B cell (primary cell): ENCODE data around the gene NPS. TPM values are rescaled to one million over a fixed set of nuclear protein-coding genes. Genes with fewer than 3 reads are reported as not detected.

ENCODE experiments used
- ATAC-seq: fragments of 200-7000 bp; cut with Tn5 transposase; one replicate; pipeline ENCODE4 v1.10.0; 2021; ENCODE audit warnings: low read depth, mild to moderate bottlenecking, moderate number of reproducible peaks, moderate library complexity
- CTCF ChIA-PET: fragments of 350-600 bp; sonication (Branson Sonifier 250); formaldehyde crosslinking; loops from one replicate; lab custom pipeline; 2021; ENCODE audit warnings: antibody characterized with exemption, inconsistent platforms; lab: Charles Lee
- POLR2A ChIA-PET: fragments of 350-600 bp; sonication (Branson Sonifier 250); formaldehyde crosslinking; loops from one replicate; lab custom pipeline; 2021; ENCODE audit warnings: antibody characterized with exemption; lab: Charles Lee
- DNase-seq: peaks from one replicate; pipeline ENCODE4 v3.0.0; 2013
- H2AFZ ChIP-seq: 2 replicates; pipeline ENCODE4 v1.6.1; 2012; ENCODE audit warnings: mild to moderate bottlenecking, low read depth, low read length; ENCODE audit not compliant: insufficient read depth, poor library complexity, severe bottlenecking
- H3K27ac ChIP-seq, 2 donors: 1 replicate in 1 of 2; 2 replicates in 1 of 2; pipeline ENCODE4 v1.5.1; 2012 to 2013; ENCODE audit warnings: low read length in 2 of 2, mild to moderate bottlenecking in 2 of 2, moderate library complexity in 1 of 2
- H3K27me3 ChIP-seq, 4 experiments: fragments of 200-600 bp in 1 of 4; sonication (generic) in 1 of 4; replicated peaks in 1 of 4; 1 replicate in 2 of 4; 2 replicates in 2 of 4; pipeline versions ENCODE4 v1.6.1 to v1.7.0; 2013 to 2016; ENCODE audit warnings: low read length in 3 of 4, mild to moderate bottlenecking in 2 of 4, mixed read lengths in 1 of 4, moderate library complexity in 1 of 4; ENCODE audit not compliant: insufficient read depth in 4 of 4, control insufficient read depth in 3 of 4; ENCODE audit errors: control extremely low read depth in 1 of 4
- H3K36me3 ChIP-seq, 2 experiments: replicated peaks in 1 of 2; 1 replicate in 1 of 2; 2 replicates in 1 of 2; pipeline versions ENCODE4 v1.6.1 to v1.7.1; 2013; ENCODE audit warnings: low read length in 1 of 2; ENCODE audit not compliant: insufficient read depth in 2 of 2, control insufficient read depth in 1 of 2; ENCODE audit errors: control extremely low read depth in 1 of 2, extremely low read depth in 1 of 2
- H3K4me1 ChIP-seq, 2 donors: fragments of 200-600 bp in 1 of 2; sonication (generic) in 1 of 2; 1 replicate in 1 of 2; 2 replicates in 1 of 2; pipeline versions ENCODE4 v1.5.1 to v1.6.1; 2013 to 2017; ENCODE audit warnings: low read length in 2 of 2; ENCODE audit not compliant: control insufficient read depth in 2 of 2, insufficient read depth in 2 of 2
- H3K4me2 ChIP-seq: replicated peaks from 2 replicates; pipeline ENCODE3; 2012; ENCODE audit warnings: mild to moderate bottlenecking, low read depth, low read length; ENCODE audit not compliant: poor library complexity, severe bottlenecking
- H3K4me3 ChIP-seq, 5 experiments: fragments of 200-600 bp in 1 of 5; sonication (generic) in 1 of 5; 1 replicate in 3 of 5; 2 replicates in 2 of 5; pipeline versions ENCODE4 v1.5.1 to v1.7.0; 2011 to 2016; ENCODE audit warnings: low read length in 4 of 5, mild to moderate bottlenecking in 4 of 5, low read depth in 2 of 5, control low read depth in 1 of 5, moderate library complexity in 1 of 5; ENCODE audit not compliant: insufficient read depth in 1 of 5; ENCODE audit errors: control extremely low read depth in 1 of 5, extremely low read depth in 1 of 5
- H3K79me2 ChIP-seq: fragments of 200-600 bp; sonication (generic); one replicate; pipeline ENCODE4 v1.6.0; 2016; ENCODE audit warnings: low read length; ENCODE audit not compliant: control insufficient read depth, insufficient read depth
- H3K9ac ChIP-seq: fragments of 200-600 bp; sonication (generic); 2 replicates; pipeline ENCODE4 v1.6.1; 2017; ENCODE audit warnings: mild to moderate bottlenecking, low read length, moderate library complexity
- H3K9me3 ChIP-seq, 3 donors: one replicate each; pipeline versions ENCODE4 v1.6.1 to v1.7.1; 2013; ENCODE audit warnings: low read length in 2 of 3; ENCODE audit not compliant: control insufficient read depth in 2 of 3, insufficient read depth in 1 of 3; ENCODE audit errors: control extremely low read depth in 1 of 3
- H4K20me1 ChIP-seq: 2 replicates; pipeline ENCODE4 v1.6.0; 2012; ENCODE audit warnings: mild to moderate bottlenecking, low read length; ENCODE audit not compliant: insufficient read depth, control insufficient read depth, poor library complexity, severe bottlenecking
- H3K27ac Mint-ChIP-seq: one replicate; pipeline ENCODE4 v1.8.0; 2021; ENCODE audit warnings: mixed read lengths
- H3K27me3 Mint-ChIP-seq: one replicate; pipeline ENCODE4 v1.8.0; 2021; ENCODE audit warnings: mixed read lengths
- H3K4me1 Mint-ChIP-seq: one replicate; pipeline ENCODE4 v1.8.0; 2021; ENCODE audit warnings: mixed read lengths
- H3K4me3 Mint-ChIP-seq: one replicate; pipeline ENCODE4 v1.8.0; 2021; ENCODE audit warnings: mixed read lengths
- H3K9me3 Mint-ChIP-seq: one replicate; pipeline ENCODE4 v1.8.0; 2022; ENCODE audit warnings: mixed read lengths; ENCODE audit not compliant: insufficient read depth
- CTCF ChIP-seq: fragments of 200-600 bp; IDR thresholded peaks from one replicate; pipeline ENCODE4 v1.8.0; 2022; ENCODE audit warnings: antibody characterized with exemption, mild to moderate bottlenecking
- EZH2 ChIP-seq: IDR thresholded peaks from 2 replicates; pipeline ENCODE4 v1.6.1; 2012; ENCODE audit warnings: borderline replicate concordance, low read depth, mild to moderate bottlenecking, moderate library complexity, low read length; ENCODE audit not compliant: insufficient read depth, poor library complexity, severe bottlenecking
- WGBS: methylation state at CpG from one replicate; pipeline ENCODE4 v1.1.5; 2013; ENCODE audit warnings: missing lambda C conversion rate; ENCODE audit not compliant: insufficient coverage; 5-methylcytosine and 5-hydroxymethylcytosine counted together
- intact Hi-C: fragments of 100-400 bp; cut with micrococcal nuclease; formaldehyde crosslinking; loops from one replicate; pipeline ENCODE4 v1.10.0; 2022
- polyA plus RNA-seq: library from polyadenylated mRNA; depleted of rRNA; stranded (reverse); fragments of >200 nt; gene quantifications from 2 replicates; pipeline ENCODE4 v1.2.3, GENCODE V29; 2012
- total RNA-seq, 2 donors: library from RNA; stranded (reverse); fragments of 120-200 nt in 1 of 2; gene quantifications; 1 replicate in 1 of 2; 2 replicates in 1 of 2; pipeline versions ENCODE4 v1.2.3 to v1.2.4, GENCODE V29; 2013 to 2022

Gene NPS
- total and polyA plus RNA-seq, 2 donors (not counting 1 experiment from before 2014, with no cell fraction given): not detected

- no peaks in the 10 kb centered on the region for H3K27me3 Mint-ChIP-seq
- Histone ChIP-seq H3K27ac (no peak overlapping the region), H4K20me1 (no peaks in the 10 kb centered on the region), H3K27me3 (no peaks in the 10 kb centered on the region), H2AFZ (no peak overlapping the region), H3K4me2 (no peak overlapping the region), H3K9ac (no peak overlapping the region), H3K4me3 (no peak overlapping the region), H3K4me1 (no peaks in the 10 kb centered on the region), H3K79me2 (no peaks in the 10 kb centered on the region), H3K36me3 (no peaks in the 10 kb centered on the region), H3K9me3 (peaks cover 0 to 7% (median 0%) of the 10 kb centered on the region in 3 donors)
- ATAC-seq: no peak
- H3K27ac Mint-ChIP-seq: no peak overlapping the region
- DNase-seq: no peak
- POLR2A ChIA-PET: no interaction called here
- no peaks in the 10 kb centered on the region for H3K4me1 Mint-ChIP-seq
- TF ChIP-seq CTCF: no peak
- CTCF ChIA-PET: no interaction called here
- H3K9me3 Mint-ChIP-seq: no peaks in the 10 kb centered on the region
- no peak overlapping the region for H3K4me3 Mint-ChIP-seq
- WGBS: 90% methylated on average over 3 of the region's 7 CpGs
- intact Hi-C loops: no loop called here
Measured at GRCh38 chr10:127524908-127525665, 24.0 kb upstream of the NPS start.

- intact Hi-C loops: no loop called here
- no peak overlapping the region for H2AFZ ChIP-seq
- H3K36me3 ChIP-seq: no peaks in the 10 kb centered on the region
- no peak for TF ChIP-seq EZH2
- no peak for TF ChIP-seq CTCF
- no peak overlapping the region for H3K4me3 ChIP-seq
- H3K79me2 ChIP-seq: no peaks in the 10 kb centered on the region
- Mint-ChIP-seq H3K9me3 (no peaks in the 10 kb centered on the region), H3K27ac (no peak overlapping the region), H3K4me1 (no peaks in the 10 kb centered on the region), H3K27me3 (no peaks in the 10 kb centered on the region), H3K4me3 (no peak overlapping the region)
- DNase-seq (no peak), ATAC-seq (no peak)
- no peak overlapping the region for H3K9ac ChIP-seq
- 71% methylated on average over 1 of the region's 3 CpGs for WGBS
- no peak overlapping the region for H3K4me2 ChIP-seq
- no peaks in the 10 kb centered on the region for H3K4me1 ChIP-seq
- H3K9me3 ChIP-seq: peaks cover 0 to 7% (median 0%) of the 10 kb centered on the region in 3 donors
- no peaks in the 10 kb centered on the region for H4K20me1 ChIP-seq
- H3K27me3 ChIP-seq: no peaks in the 10 kb centered on the region
- ChIA-PET CTCF (no interaction called here), POLR2A (no interaction called here)
- no peak overlapping the region for H3K27ac ChIP-seq
Measured at GRCh38 chr10:127525686-127526085, 23.4 kb upstream of the NPS start.
